ENCODE data around the gene ARRDC3. TPM values are rescaled to one million over a fixed set of nuclear protein-coding genes. Genes with fewer than 3 reads are reported as not detected.

Gene ARRDC3
- total RNA-seq, 1 experiment from 2014 or later = 32.0 TPM

DNA sequence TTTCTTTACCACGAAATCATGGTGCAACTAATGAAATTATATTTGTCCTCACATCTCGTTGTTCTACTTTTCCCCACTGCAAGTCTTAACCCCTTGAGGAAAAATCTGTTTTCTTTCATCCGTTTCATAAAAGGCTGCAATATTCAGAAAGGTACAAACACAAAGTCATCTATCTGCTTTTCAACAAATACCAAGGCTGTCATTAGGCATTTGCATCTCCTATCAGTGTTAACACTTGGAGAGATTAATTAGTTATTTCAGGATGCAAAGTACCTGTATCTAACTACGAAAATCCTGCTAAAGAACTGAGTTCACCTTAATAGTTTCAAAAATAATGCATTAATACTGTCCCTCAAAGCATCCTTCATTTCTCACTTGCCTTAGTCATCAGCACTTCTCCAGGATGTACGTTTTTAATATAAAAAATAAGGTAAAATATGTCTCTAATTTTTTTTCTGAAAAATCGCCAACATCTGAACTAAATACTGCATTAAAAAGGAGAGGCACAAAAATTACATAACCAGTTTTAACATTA lies 1.8 kb downstream of the ARRDC3 start:
- no peak for TF ChIP-seq EZH2 (IDR thresholded peaks at IDR 0.05; ENCODE audit: low read depth)
- TF ChIP-seq, protein P1, sequence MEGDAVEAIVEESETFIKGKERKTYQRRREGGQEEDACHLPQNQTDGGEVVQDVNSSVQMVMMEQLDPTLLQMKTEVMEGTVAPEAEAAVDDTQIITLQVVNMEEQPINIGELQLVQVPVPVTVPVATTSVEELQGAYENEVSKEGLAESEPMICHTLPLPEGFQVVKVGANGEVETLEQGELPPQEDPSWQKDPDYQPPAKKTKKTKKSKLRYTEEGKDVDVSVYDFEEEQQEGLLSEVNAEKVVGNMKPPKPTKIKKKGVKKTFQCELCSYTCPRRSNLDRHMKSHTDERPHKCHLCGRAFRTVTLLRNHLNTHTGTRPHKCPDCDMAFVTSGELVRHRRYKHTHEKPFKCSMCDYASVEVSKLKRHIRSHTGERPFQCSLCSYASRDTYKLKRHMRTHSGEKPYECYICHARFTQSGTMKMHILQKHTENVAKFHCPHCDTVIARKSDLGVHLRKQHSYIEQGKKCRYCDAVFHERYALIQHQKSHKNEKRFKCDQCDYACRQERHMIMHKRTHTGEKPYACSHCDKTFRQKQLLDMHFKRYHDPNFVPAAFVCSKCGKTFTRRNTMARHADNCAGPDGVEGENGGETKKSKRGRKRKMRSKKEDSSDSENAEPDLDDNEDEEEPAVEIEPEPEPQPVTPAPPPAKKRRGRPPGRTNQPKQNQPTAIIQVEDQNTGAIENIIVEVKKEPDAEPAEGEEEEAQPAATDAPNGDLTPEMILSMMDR (conservative IDR thresholded peaks at IDR 0.05) = no peak
- no peak for DNase-seq
- Histone ChIP-seq H2AFZ (no peak overlapping the region), H3F3A (ENCODE audit: insufficient read depth, low read depth) (peaks cover 58% of the 10 kb centered on the region), H3K79me2 (ENCODE audit: low read depth) (peaks cover 63% of the 10 kb centered on the region), H3K36me3 (ENCODE audit: low read depth) (peaks cover 21% of the 10 kb centered on the region), H3K4me2 (peak overlapping the region; percentile 91), H3K27ac (peak overlapping the region; percentile 98), H3K27me3 (ENCODE audit: insufficient read depth, low read depth) (no peaks in the 10 kb centered on the region), H3K9me2 (ENCODE audit: insufficient read depth) (no peaks in the 10 kb centered on the region), H3K4me3 (peak overlapping the region; percentile 98), H3K9me3 (ENCODE audit: insufficient read depth, low read depth) (no peaks in the 10 kb centered on the region), H4K20me1 (ENCODE audit: insufficient read depth) (no peaks in the 10 kb centered on the region), H3K4me1 (replicated peaks; ENCODE audit: insufficient read depth) (peaks cover 20% of the 10 kb centered on the region)
- ChIA-PET CTCF (interaction anchor here (0.6 kb wide), 1 partner anchor 450 kb away, joined by 8 read pairs; no protein-coding TSS in a partner anchor), POLR2A (ENCODE audit: unreplicated experiment) (interaction anchor here (0.5 to 1.1 kb wide), 8 partner anchors 52 to 1781 kb away, joined by 3 to 86 read pairs (median 5); no protein-coding TSS in a partner anchor)
- intact Hi-C loops (cut with micrococcal nuclease; ENCODE audit: unreplicated experiment) = no loop called here
- no TSS peak for BruUV-seq (replicated peaks)

DNA sequence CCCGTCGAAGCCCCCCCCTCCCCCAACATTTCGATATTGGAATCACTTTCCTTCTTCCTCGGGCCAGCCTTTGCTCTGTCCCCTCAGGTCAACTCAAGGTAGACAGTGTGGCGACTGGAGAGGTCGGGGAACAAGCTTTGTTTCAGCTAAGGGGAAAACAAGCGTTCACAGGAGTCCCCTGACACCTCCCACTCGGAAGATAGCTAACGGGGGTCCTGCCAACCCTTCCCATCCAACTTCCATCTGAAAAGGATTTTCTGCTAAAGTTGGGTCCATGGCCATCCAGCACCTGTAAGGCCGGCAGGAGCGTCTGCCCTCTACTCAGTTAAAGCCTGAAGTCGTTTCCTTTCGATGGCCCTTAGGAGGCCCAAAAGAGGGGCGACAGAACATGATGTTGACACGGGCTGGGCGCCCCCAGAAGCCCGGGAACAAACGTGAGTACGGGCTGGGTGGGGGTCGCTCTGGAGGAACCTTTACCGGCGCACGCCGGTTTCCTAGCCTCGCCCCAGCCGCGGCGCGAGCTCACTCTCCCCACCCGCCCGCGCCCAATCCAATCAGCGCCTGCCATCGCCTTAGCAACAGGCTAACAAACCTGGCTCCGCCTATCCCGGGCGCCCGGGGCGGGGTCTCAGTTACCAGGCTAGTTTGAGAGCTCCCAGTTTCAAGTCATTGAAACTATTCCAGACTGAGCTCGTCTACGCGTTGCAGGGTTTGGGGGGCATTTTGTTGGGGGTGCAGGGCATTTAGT lies 2.5 kb downstream of the ARRDC3 start:
- POLR2A ChIA-PET (ENCODE audit: unreplicated experiment) = interaction anchor here (0.5 to 1.1 kb wide), 12 partner anchors 48 to 1782 kb away, joined by 3 to 86 read pairs (median 5); no protein-coding TSS in a partner anchor
- H4K20me1 ChIP-seq (ENCODE audit: insufficient read depth) = no peaks in the 10 kb centered on the region
- H3K36me3 ChIP-seq (ENCODE audit: low read depth) = peaks cover 28% of the 10 kb centered on the region
- H3K4me1 ChIP-seq (replicated peaks; ENCODE audit: insufficient read depth) = peaks cover 20% of the 10 kb centered on the region
- DNase-seq = peak; percentile 87 to 94
- peak overlapping the region; percentile 98 for H3K4me3 ChIP-seq
- peak overlapping the region; percentile 74 for H2AFZ ChIP-seq
- no peak for TF ChIP-seq EZH2 (IDR thresholded peaks at IDR 0.05; ENCODE audit: low read depth)
- TF ChIP-seq, protein P1 (conservative IDR thresholded peaks at IDR 0.05) = no peak
- no peaks in the 10 kb centered on the region for H3K9me3 ChIP-seq (ENCODE audit: insufficient read depth, low read depth)
- BruUV-seq (replicated peaks) = TSS peak; percentile 65
- peak overlapping the region; percentile 91 for H3K4me2 ChIP-seq
- H3K79me2 ChIP-seq (ENCODE audit: low read depth) = peaks cover 68% of the 10 kb centered on the region
- H3K27me3 ChIP-seq (ENCODE audit: insufficient read depth, low read depth) = no peaks in the 10 kb centered on the region
- peaks cover 62% of the 10 kb centered on the region for H3F3A ChIP-seq (ENCODE audit: insufficient read depth, low read depth)
- H3K9me2 ChIP-seq (ENCODE audit: insufficient read depth) = no peaks in the 10 kb centered on the region
- H3K27ac ChIP-seq = peak overlapping the region; percentile 98
- CTCF ChIA-PET = interaction anchor here (0.6 to 0.9 kb wide), 3 partner anchors 39 to 449 kb away, joined by 3 to 8 read pairs (median 4); no protein-coding TSS in a partner anchor
- intact Hi-C loops (cut with micrococcal nuclease; ENCODE audit: unreplicated experiment) = loop anchor here (1.0 kb wide), 3 partner anchors 48 to 218 kb away; no protein-coding TSS in a partner anchor

DNA sequence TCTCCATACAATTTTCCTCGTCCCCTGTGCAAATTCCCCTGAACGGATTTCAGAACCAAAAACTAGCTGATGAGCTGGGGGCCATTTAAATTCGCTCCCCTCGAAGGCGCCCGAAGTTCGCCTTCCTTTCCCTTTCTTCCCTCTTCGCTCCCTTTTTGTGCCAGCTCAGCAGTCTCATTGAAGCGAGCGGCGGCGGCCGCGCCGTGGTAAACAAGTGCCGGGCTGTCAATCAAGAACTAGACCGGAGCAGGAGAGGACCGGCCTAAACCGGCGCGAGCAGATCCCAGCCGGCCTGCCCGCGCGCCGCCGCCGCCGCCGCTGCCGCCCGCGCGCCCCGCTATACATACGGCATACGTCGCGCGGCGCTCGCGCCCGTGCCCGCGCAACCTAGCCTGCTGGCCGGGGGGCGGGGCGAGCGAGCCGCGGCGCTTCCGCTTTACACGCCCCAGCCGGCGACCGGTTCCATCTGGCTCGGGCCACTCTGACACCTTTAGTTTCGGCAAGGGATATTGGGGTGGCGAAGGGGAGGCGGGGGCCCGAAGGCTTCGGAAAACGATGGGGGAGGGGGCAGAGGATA lies 3.1 kb downstream of the ARRDC3 start:
- intact Hi-C loops (cut with micrococcal nuclease; ENCODE audit: unreplicated experiment) = loop anchor here (1.0 kb wide), 3 partner anchors 48 to 218 kb away; no protein-coding TSS in a partner anchor
- no peaks in the 10 kb centered on the region for H3K9me2 ChIP-seq (ENCODE audit: insufficient read depth)
- H3K27ac ChIP-seq = peak overlapping the region; percentile 98
- peaks cover 20% of the 10 kb centered on the region for H3K4me1 ChIP-seq (replicated peaks; ENCODE audit: insufficient read depth)
- no TSS peak for BruUV-seq (replicated peaks)
- H3F3A ChIP-seq (ENCODE audit: insufficient read depth, low read depth) = peaks cover 67% of the 10 kb centered on the region
- H3K79me2 ChIP-seq (ENCODE audit: low read depth) = peaks cover 68% of the 10 kb centered on the region
- peak overlapping the region; percentile 98 for H3K4me3 ChIP-seq
- H3K9me3 ChIP-seq (ENCODE audit: insufficient read depth, low read depth) = no peaks in the 10 kb centered on the region
- H4K20me1 ChIP-seq (ENCODE audit: insufficient read depth) = no peaks in the 10 kb centered on the region
- ChIA-PET POLR2A (ENCODE audit: unreplicated experiment) (interaction anchor here (0.5 to 0.7 kb wide), 2 partner anchors 67 to 68 kb away, joined by 3 to 8 read pairs; no protein-coding TSS in a partner anchor), CTCF (interaction anchor here (0.8 to 0.9 kb wide), 2 partner anchors 23 to 39 kb away, joined by 3 to 5 read pairs; no protein-coding TSS in a partner anchor)
- TF ChIP-seq, protein P1 (conservative IDR thresholded peaks at IDR 0.05) = no peak
- no peak for TF ChIP-seq EZH2 (IDR thresholded peaks at IDR 0.05; ENCODE audit: low read depth)
- H3K4me2 ChIP-seq = peak overlapping the region; percentile 91
- peaks cover 33% of the 10 kb centered on the region for H3K36me3 ChIP-seq (ENCODE audit: low read depth)
- peak overlapping the region; percentile 74 for H2AFZ ChIP-seq
- peak; percentile 82 to 95 for DNase-seq
- no peaks in the 10 kb centered on the region for H3K27me3 ChIP-seq (ENCODE audit: insufficient read depth, low read depth)
